Fibroblast of lung (primary cell): ENCODE measurements around the gene EFNA5. TPM values are rescaled to one million over a fixed set of nuclear protein-coding genes. Genes with fewer than 3 reads are reported as not detected.

Experiments used
- DNase-seq, 2 donors: peaks; one replicate each; pipeline versions ENCODE4 v3.0.0 to v3.0.0-alpha.2; 2010; ENCODE audit warnings: low read depth in 2 of 2
- H2AFZ ChIP-seq: 2 replicates; pipeline ENCODE4 v1.5.1; 2012; ENCODE audit warnings: low read length, control low read depth, inconsistent platforms
- H3K27ac ChIP-seq: 2 replicates; pipeline ENCODE4 v1.5.1; 2011; ENCODE audit warnings: low read length, control low read depth; ENCODE audit not compliant: insufficient read depth
- H3K27me3 ChIP-seq: 2 replicates; pipeline ENCODE4 v1.5.1; 2011; ENCODE audit warnings: mild to moderate bottlenecking, low read length; ENCODE audit not compliant: control insufficient read depth, insufficient read depth
- H3K36me3 ChIP-seq: 2 replicates; pipeline ENCODE4 v1.5.1; 2011; ENCODE audit warnings: low read length; ENCODE audit not compliant: control insufficient read depth, insufficient read depth
- H3K4me1 ChIP-seq: 2 replicates; pipeline ENCODE4 v1.5.1; 2011; ENCODE audit warnings: low read length; ENCODE audit not compliant: control insufficient read depth, insufficient read depth; ENCODE audit errors: extremely low read depth
- H3K4me2 ChIP-seq: 2 replicates; pipeline ENCODE4 v1.5.1; 2011; ENCODE audit warnings: low read length, control low read depth; ENCODE audit not compliant: insufficient read depth; ENCODE audit errors: extremely low read depth
- H3K4me3 ChIP-seq, 4 experiments: fragments of 200-600 bp in 1 of 4; sonication (generic) in 1 of 4; replicated peaks in 1 of 4; 2 replicates each; pipeline ENCODE4 v1.5.1; 2011 to 2016; ENCODE audit warnings: low read length in 4 of 4, low read depth in 3 of 4, mild to moderate bottlenecking in 3 of 4, control low read depth in 2 of 4, inconsistent platforms in 1 of 4, mixed read lengths in 1 of 4; ENCODE audit not compliant: insufficient read depth in 1 of 4; ENCODE audit errors: control extremely low read depth in 1 of 4
- H3K79me2 ChIP-seq: 2 replicates; pipeline ENCODE4 v1.5.1; 2012; ENCODE audit warnings: mild to moderate bottlenecking, low read length, inconsistent platforms; ENCODE audit not compliant: control insufficient read depth, insufficient read depth
- H3K9ac ChIP-seq: 2 replicates; pipeline ENCODE4 v1.5.1; 2011; ENCODE audit warnings: mild to moderate bottlenecking, low read length, control low read depth; ENCODE audit not compliant: insufficient read depth
- H3K9me3 ChIP-seq: 2 replicates; pipeline ENCODE4 v1.5.1; 2012; ENCODE audit warnings: low read depth, low read length; ENCODE audit not compliant: control insufficient read depth, insufficient read depth
- H4K20me1 ChIP-seq: 2 replicates; pipeline ENCODE4 v1.5.1; 2011; ENCODE audit warnings: low read length; ENCODE audit not compliant: control insufficient read depth, insufficient read depth; ENCODE audit errors: extremely low read depth
- EZH2 ChIP-seq: IDR thresholded peaks from 2 replicates; pipeline ENCODE4 v1.5.1; 2012; ENCODE audit warnings: low read length, control low read depth, mild to moderate bottlenecking; ENCODE audit errors: missing control alignments
- polyA plus RNA-seq, 2 donors: library from polyadenylated mRNA; depleted of rRNA in 1 of 2; stranded (reverse) in 1 of 2; unstranded in 1 of 2; fragments of >200 nt; gene quantifications; 2 replicates each; pipeline ENCODE4 v1.2.1, GENCODE V29; 2011 to 2012; ENCODE audit warnings: missing spikeins in 1 of 2
- total RNA-seq: library from RNA; depleted of rRNA; stranded (reverse); fragments of >200 nt; gene quantifications from 2 replicates; pipeline ENCODE4 v1.2.1, GENCODE V29; 2014
- TF ChIP-seq, protein P1 (sequence below), 2 donors: IDR thresholded peaks in 1 of 2; conservative IDR thresholded peaks in 1 of 2; 1 replicate in 1 of 2; 2 replicates in 1 of 2; pipeline ENCODE4 v1.5.1; 2011 to 2012; ENCODE audit warnings: low read length in 2 of 2, control low read depth in 1 of 2, inconsistent platforms in 1 of 2, low read depth in 1 of 2, mild to moderate bottlenecking in 1 of 2

EFNA5 gene
- total and polyA plus RNA-seq, 2 donors (not counting 1 experiment from before 2014, with no cell fraction given): 3.5 to 3.7 TPM

DNA sequence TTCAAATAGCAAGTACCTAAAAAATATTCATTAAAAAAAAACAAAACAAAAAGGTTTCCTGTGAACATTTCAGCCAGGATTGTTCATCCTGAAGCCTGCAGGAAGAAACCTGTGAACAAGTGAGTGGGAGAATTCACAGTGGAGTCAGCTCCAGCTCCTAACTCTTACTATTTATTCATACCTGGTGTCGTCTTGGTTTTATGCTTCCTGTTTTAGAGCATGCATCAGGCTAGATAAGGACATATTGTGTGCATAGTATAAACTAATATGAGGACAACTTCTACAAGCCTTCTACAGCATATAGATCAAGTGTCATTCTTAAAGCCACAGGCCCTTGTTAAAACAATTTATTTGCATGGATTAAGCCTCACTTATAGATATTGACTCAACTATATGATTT is 169.9 kb downstream of the EFNA5 start:
- no peak overlapping the region for H3K4me2 ChIP-seq
- H3K9me3 ChIP-seq: no peaks in the 10 kb centered on the region
- H3K27me3 ChIP-seq: no peaks in the 10 kb centered on the region
- no peaks in the 10 kb centered on the region for H3K4me1 ChIP-seq
- H4K20me1 ChIP-seq: no peaks in the 10 kb centered on the region
- H3K27ac ChIP-seq: no peak overlapping the region
- H3K4me3 ChIP-seq: no peak overlapping the region
- no peaks in the 10 kb centered on the region for H3K36me3 ChIP-seq
- DNase-seq: no peak
- no peaks in the 10 kb centered on the region for H3K79me2 ChIP-seq
- TF ChIP-seq, protein P1, sequence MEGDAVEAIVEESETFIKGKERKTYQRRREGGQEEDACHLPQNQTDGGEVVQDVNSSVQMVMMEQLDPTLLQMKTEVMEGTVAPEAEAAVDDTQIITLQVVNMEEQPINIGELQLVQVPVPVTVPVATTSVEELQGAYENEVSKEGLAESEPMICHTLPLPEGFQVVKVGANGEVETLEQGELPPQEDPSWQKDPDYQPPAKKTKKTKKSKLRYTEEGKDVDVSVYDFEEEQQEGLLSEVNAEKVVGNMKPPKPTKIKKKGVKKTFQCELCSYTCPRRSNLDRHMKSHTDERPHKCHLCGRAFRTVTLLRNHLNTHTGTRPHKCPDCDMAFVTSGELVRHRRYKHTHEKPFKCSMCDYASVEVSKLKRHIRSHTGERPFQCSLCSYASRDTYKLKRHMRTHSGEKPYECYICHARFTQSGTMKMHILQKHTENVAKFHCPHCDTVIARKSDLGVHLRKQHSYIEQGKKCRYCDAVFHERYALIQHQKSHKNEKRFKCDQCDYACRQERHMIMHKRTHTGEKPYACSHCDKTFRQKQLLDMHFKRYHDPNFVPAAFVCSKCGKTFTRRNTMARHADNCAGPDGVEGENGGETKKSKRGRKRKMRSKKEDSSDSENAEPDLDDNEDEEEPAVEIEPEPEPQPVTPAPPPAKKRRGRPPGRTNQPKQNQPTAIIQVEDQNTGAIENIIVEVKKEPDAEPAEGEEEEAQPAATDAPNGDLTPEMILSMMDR (conservative IDR thresholded peaks at IDR 0.05 in 1 of 2, IDR thresholded peaks at IDR 0.05 in 1 of 2; ENCODE audit: low read depth in 1 of 2, low read length in 2 of 2): no peak
- no peak for TF ChIP-seq EZH2
- no peak overlapping the region for H3K9ac ChIP-seq
- no peak overlapping the region for H2AFZ ChIP-seq

DNA sequence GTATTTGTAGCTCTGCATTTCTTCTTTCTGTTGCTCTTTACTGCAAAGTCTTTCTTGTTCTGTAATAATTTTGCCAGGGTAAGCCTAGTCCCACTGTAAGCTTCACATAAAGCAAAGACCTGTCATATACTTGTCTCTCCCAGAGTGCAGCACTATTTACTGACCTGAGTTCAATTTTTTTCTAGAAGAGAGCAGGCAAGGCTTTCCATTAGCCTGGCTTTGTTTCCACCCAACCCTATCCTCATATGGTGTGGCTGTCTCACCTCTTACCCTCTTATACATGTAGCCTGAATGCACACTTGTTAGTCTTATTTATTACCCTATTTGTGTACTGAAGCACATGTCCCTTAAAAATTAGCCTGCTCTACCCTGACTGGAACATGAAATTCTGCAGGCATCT is 170.4 kb downstream of the EFNA5 start:
- H3K4me1 ChIP-seq: no peaks in the 10 kb centered on the region
- no peak overlapping the region for H3K4me3 ChIP-seq
- H3K79me2 ChIP-seq: no peaks in the 10 kb centered on the region
- H3K4me2 ChIP-seq: no peak overlapping the region
- no peaks in the 10 kb centered on the region for H4K20me1 ChIP-seq
- H3K9ac ChIP-seq: no peak overlapping the region
- no peak overlapping the region for H3K27ac ChIP-seq
- no peak overlapping the region for H2AFZ ChIP-seq
- H3K27me3 ChIP-seq: no peaks in the 10 kb centered on the region
- no peaks in the 10 kb centered on the region for H3K36me3 ChIP-seq
- TF ChIP-seq, protein P1 (conservative IDR thresholded peaks at IDR 0.05 in 1 of 2, IDR thresholded peaks at IDR 0.05 in 1 of 2; ENCODE audit: low read depth in 1 of 2, low read length in 2 of 2): no peak
- TF ChIP-seq EZH2: no peak
- H3K9me3 ChIP-seq: no peaks in the 10 kb centered on the region
- no peak for DNase-seq

DNA sequence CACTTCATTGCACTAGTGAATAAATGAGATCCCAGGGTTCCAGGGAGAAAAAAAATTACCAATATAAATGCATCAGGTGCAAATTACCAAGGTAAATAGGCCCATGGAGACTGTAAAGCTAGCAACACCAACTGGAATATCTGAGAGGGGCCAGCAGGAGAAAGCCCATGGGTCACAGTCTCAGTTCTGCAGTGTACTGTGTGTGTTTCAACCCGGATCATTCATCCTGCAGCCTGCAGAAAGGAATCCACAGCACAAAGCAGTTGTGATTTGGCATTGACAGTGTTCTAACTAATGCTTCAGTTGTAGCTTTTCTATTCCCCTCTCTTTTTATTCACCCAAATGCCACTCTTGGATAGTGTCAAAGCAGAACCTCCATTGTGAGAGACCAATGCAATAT is 171.0 kb downstream of the EFNA5 start:
- Histone ChIP-seq H3K36me3 (no peaks in the 10 kb centered on the region), H3K9ac (no peak overlapping the region), H2AFZ (no peak overlapping the region), H3K27me3 (no peaks in the 10 kb centered on the region), H3K4me1 (no peaks in the 10 kb centered on the region), H3K79me2 (no peaks in the 10 kb centered on the region), H3K27ac (no peak overlapping the region), H3K9me3 (no peaks in the 10 kb centered on the region), H3K4me3 (no peak overlapping the region), H4K20me1 (no peaks in the 10 kb centered on the region), H3K4me2 (no peak overlapping the region)
- TF ChIP-seq EZH2: no peak
- TF ChIP-seq, protein P1 (conservative IDR thresholded peaks at IDR 0.05 in 1 of 2, IDR thresholded peaks at IDR 0.05 in 1 of 2; ENCODE audit: low read depth in 1 of 2, low read length in 2 of 2): no peak
- DNase-seq: no peak
